ENCODE measurements around the gene UBE2J2. TPM values are rescaled to one million over a fixed set of nuclear protein-coding genes. Genes with fewer than 3 reads are reported as not detected.

UBE2J2 gene
- total RNA-seq, 4 donors from 2014 or later = 9.5 to 66.1 (median 49.8) TPM

GRCh38 chr1:1264026-1264425 lies 9.6 kb downstream of the UBE2J2 start:
- no peaks in the 10 kb centered on the region for H3K36me3 ChIP-seq

GRCh38 chr1:1262758-1263157 lies 10.9 kb downstream of the UBE2J2 start:
- no peak for DNase-seq
- Histone ChIP-seq H3K4me1 (no peaks in the 10 kb centered on the region), H3K4me3 (no peak overlapping the region), H3K27ac (no peak overlapping the region), H3K9me3 (no peaks in the 10 kb centered on the region), H3K36me3 (no peaks in the 10 kb centered on the region), H3K27me3 (no peaks in the 10 kb centered on the region)
- TF ChIP-seq CTCF (IDR thresholded peaks at IDR 0.05) (no peak), POLR2A (IDR thresholded peaks at IDR 0.05) (no peak)
- intact Hi-C loops (cut with DNase I; ENCODE audit: low total_unique reads) = no loop called here

More at GRCh38 chr1:1264026-1264425, 9.6 kb downstream of the UBE2J2 start:
- TF ChIP-seq CTCF (IDR thresholded peaks at IDR 0.05) (no peak), POLR2A (IDR thresholded peaks at IDR 0.05) (no peak)
- DNase-seq = no peak
- Histone ChIP-seq H3K27ac (no peak overlapping the region), H3K9me3 (no peaks in the 10 kb centered on the region), H3K4me1 (no peaks in the 10 kb centered on the region), H3K4me3 (no peak overlapping the region), H3K27me3 (no peaks in the 10 kb centered on the region)
- intact Hi-C loops (cut with DNase I; ENCODE audit: low total_unique reads) = no loop called here

GRCh38 chr1:1262071-1262470 lies 11.6 kb downstream of the UBE2J2 start:
- Histone ChIP-seq H3K9me3 (no peaks in the 10 kb centered on the region), H3K36me3 (no peaks in the 10 kb centered on the region), H3K4me1 (no peaks in the 10 kb centered on the region), H3K27me3 (no peaks in the 10 kb centered on the region), H3K4me3 (no peak overlapping the region), H3K27ac (no peak overlapping the region)
- TF ChIP-seq POLR2A (IDR thresholded peaks at IDR 0.05) = no peak
- TF ChIP-seq CTCF (IDR thresholded peaks at IDR 0.05) = no peak
- no peak for DNase-seq
- intact Hi-C loops (cut with DNase I; ENCODE audit: low total_unique reads) = no loop called here

- TF ChIP-seq CTCF (IDR thresholded peaks at IDR 0.05) (no peak), POLR2A (IDR thresholded peaks at IDR 0.05) (no peak)
- no peaks in the 10 kb centered on the region for H3K36me3 ChIP-seq
- H3K9me3 ChIP-seq = no peaks in the 10 kb centered on the region
- no peaks in the 10 kb centered on the region for H3K4me1 ChIP-seq
- no peak for DNase-seq
- no peaks in the 10 kb centered on the region for H3K27me3 ChIP-seq
- intact Hi-C loops (cut with DNase I; ENCODE audit: low total_unique reads) = no loop called here
- H3K4me3 ChIP-seq = no peak overlapping the region
- no peak overlapping the region for H3K27ac ChIP-seq
Measured at GRCh38 chr1:1260843-1261560, 12.7 kb downstream of the UBE2J2 start.

GRCh38 chr1:1259951-1260600 lies 13.6 kb downstream of the UBE2J2 start:
- H3K4me3 ChIP-seq = no peak overlapping the region
- H3K27me3 ChIP-seq = no peaks in the 10 kb centered on the region
- H3K36me3 ChIP-seq = no peaks in the 10 kb centered on the region
- no peak for DNase-seq
- no peaks in the 10 kb centered on the region for H3K4me1 ChIP-seq
- H3K9me3 ChIP-seq = no peaks in the 10 kb centered on the region
- intact Hi-C loops (cut with DNase I; ENCODE audit: low total_unique reads) = no loop called here
- H3K27ac ChIP-seq = no peak overlapping the region
- TF ChIP-seq CTCF (IDR thresholded peaks at IDR 0.05) = no peak
- no peak for TF ChIP-seq POLR2A (IDR thresholded peaks at IDR 0.05)
